Uterus (tissue), 2 donors: ENCODE results near the gene LMBRD2.

Experiments used
- CTCF ChIP-seq, 4 experiments: fragments of 200-600 bp in 2 of 4; fragments of 450-650 bp in 2 of 4; sonication (generic) in 2 of 4; IDR thresholded peaks; one replicate each; pipeline ENCODE4 v1.5.1; 2016 to 2019; ENCODE audit warnings: antibody characterized with exemption in 4 of 4, mild to moderate bottlenecking in 2 of 4, moderate library complexity in 1 of 4
- POLR2A ChIP-seq, 2 donors: fragments of 450-650 bp; IDR thresholded peaks; one replicate each; pipeline ENCODE4 v1.6.1; 2016; ENCODE audit warnings: antibody characterized with exemption in 2 of 2, mild to moderate bottlenecking in 1 of 2, moderate library complexity in 1 of 2

GRCh38 chr5:36156619-36157018 lies 4.9 kb upstream of the LMBRD2 start:
- no peak for TF ChIP-seq POLR2A (IDR thresholded peaks at IDR 0.05)
- TF ChIP-seq CTCF (IDR thresholded peaks at IDR 0.05), result no peak
